K562 (cell line): ENCODE results near the gene DGKA. TPM values are rescaled to one million over a fixed set of nuclear protein-coding genes. Genes with fewer than 3 reads are reported as not detected.
A peak's percentile ranks its signal among the peaks of the same experiment; 100 is the strongest.

ENCODE experiments used
- CEBPZ ChIP-seq: fragments of 150-350 bp; IDR thresholded peaks from 2 replicates; pipeline ENCODE4 v1.6.1; 2014; ENCODE audit warnings: low read depth, mild to moderate bottlenecking, low read length, borderline replicate concordance
- CREB3L1 ChIP-seq: fragments of 450-650 bp; IDR thresholded peaks from 2 replicates; pipeline ENCODE4 v1.6.1; 2014; ENCODE audit warnings: low read depth, mild to moderate bottlenecking, moderate library complexity, borderline replicate concordance
- CREM ChIP-seq: IDR thresholded peaks from 2 replicates; pipeline ENCODE4 v1.6.1; 2014; ENCODE audit warnings: antibody characterized with exemption, low read depth
- CXXC5 ChIP-seq: fragments of 250-450 bp; sonication (Bioruptor Pico); IDR thresholded peaks from 2 replicates; pipeline ENCODE4 v1.8.0; 2022; ENCODE audit warnings: inconsistent platforms, mild to moderate bottlenecking, moderate library complexity
- DMBX1 ChIP-seq: fragments of 250-450 bp; sonication (Bioruptor Pico); IDR thresholded peaks from 2 replicates; pipeline ENCODE4 v1.8.0; 2022; ENCODE audit warnings: inconsistent platforms, mild to moderate bottlenecking, moderate library complexity, borderline replicate concordance
- ETV5 ChIP-seq: sonication (generic); formaldehyde crosslinking; IDR thresholded peaks from 2 replicates; pipeline ENCODE4 v1.4.0; 2020; ENCODE audit warnings: low read depth, mild to moderate bottlenecking, missing genetic modification reagents
- GTF2A2 ChIP-seq: IDR thresholded peaks from 2 replicates; pipeline ENCODE4 v1.6.1; 2016; ENCODE audit warnings: mild to moderate bottlenecking, missing genetic modification characterization, missing compliant biosample characterization
- GTF2F1 ChIP-seq: IDR thresholded peaks from 2 replicates; pipeline ENCODE4 v1.6.1; 2011; ENCODE audit warnings: low read depth, low read length, improper control_type of control experiment
- HIVEP1 ChIP-seq: fragments of 250-450 bp; sonication (Bioruptor Pico); IDR thresholded peaks from 2 replicates; pipeline ENCODE4 v1.4.0; 2020; ENCODE audit warnings: mild to moderate bottlenecking
- MLX ChIP-seq, 2 experiments: fragments of 450-650 bp in 1 of 2; sonication (generic) in 1 of 2; formaldehyde crosslinking; conservative IDR thresholded peaks; 2 replicates each; pipeline versions ENCODE4 v1.4.0 to v1.8.1; 2020 to 2022; ENCODE audit warnings: mild to moderate bottlenecking in 1 of 2, missing genetic modification reagents in 1 of 2
- RREB1 ChIP-seq: fragments of 250-450 bp; sonication (Bioruptor Pico); IDR thresholded peaks from 2 replicates; pipeline ENCODE4 v1.4.0; 2020
- SAP30 ChIP-seq: fragments of 200-600 bp; sonication (generic); IDR thresholded peaks from 2 replicates; pipeline ENCODE4 v1.6.1; 2012; ENCODE audit warnings: borderline replicate concordance, low read depth, mild to moderate bottlenecking, moderate library complexity, low read length, control low read depth, inconsistent platforms; ENCODE audit not compliant: insufficient read depth, poor library complexity, severe bottlenecking
- TBP ChIP-seq: optimal IDR thresholded peaks from 2 replicates; pipeline ENCODE3; 2011; ENCODE audit warnings: low read depth, low read length, improper control_type of control experiment
- ZBED1 ChIP-seq: IDR thresholded peaks from 2 replicates; pipeline ENCODE4 v1.6.1; 2014
- ZNF140 ChIP-seq: fragments of 250-450 bp; sonication (Bioruptor Pico); IDR thresholded peaks from 2 replicates; pipeline ENCODE4 v1.8.0; 2021; ENCODE audit warnings: moderate library complexity, mild to moderate bottlenecking, inconsistent platforms
- polyA plus RNA-seq, 8 experiments: library from polyadenylated mRNA; depleted of rRNA in 4 of 8; stranded (reverse) in 5 of 8; unstranded in 3 of 8; fragments of >200 nt; fragmentation: Nextera tagmentation in 2 of 8; fragmentation: Illumina TruSeq in 1 of 8; extraction: Ambion mirVana in 2 of 8; extraction: Trizol in 1 of 8; gene quantifications; 2 replicates each; pipeline versions ENCODE4 v1.2.1 to v1.2.3, GENCODE V29; 2011 to 2014; ENCODE audit warnings: inconsistent platforms in 1 of 8, missing spikeins in 1 of 8
- total RNA-seq, 7 experiments: library from RNA; depleted of rRNA in 6 of 7; stranded (reverse); fragments of >200 nt in 6 of 7; fragmentation: Illumina TruSeq in 2 of 7; extraction: Trizol in 2 of 7; gene quantifications; 2 replicates each; pipeline versions ENCODE4 v1.2.1 to v1.2.3, GENCODE V29; 2011 to 2021; ENCODE audit warnings: low replicate concordance in 1 of 7

DGKA gene
- total and polyA plus RNA-seq, 9 of the 15 experiments (the other 6 are each of a cell fraction or from before 2014, with no cell fraction given) = 3.4 to 12.4 (median 6.2) TPM

- TF ChIP-seq CEBPZ (0 out of 2 replicates have a peak, but pooled peaks have one; percentile 15), CXXC5 (CRISPR knock-in tag) (no peak), HIVEP1 (no peak), ETV5 (CRISPR knock-in tag) (no peak), DMBX1 (CRISPR knock-in tag) (no peak), GTF2A2 (tag) (no peak), GTF2F1 (peak; percentile 27; the same call in 1 of the 2 replicates), CREB3L1 (no peak), TBP (peak; percentile 78), RREB1 (CRISPR knock-in tag) (no peak), CREM (no peak), ZBED1 (no peak), ZNF140 (CRISPR knock-in tag) (no peak), MLX (CRISPR knock-in tag; conservative IDR thresholded peaks at IDR 0.05) (no peak), SAP30 (no peak)
These were observed 66.0 kb downstream of the DGKA start, which contains the start of gene SUOX (continued) for GRCh38 chr12:55996715-55997534.
